Chondrocyte (in vitro differentiated cells): ENCODE measurements around the gene GALNT17. TPM values are rescaled to one million over a fixed set of nuclear protein-coding genes. Genes with fewer than 3 reads are reported as not detected.

Experiments used
- DNase-seq: peaks from one replicate; pipeline ENCODE4 v3.0.0; 2021; ENCODE audit warnings: mixed read lengths, low spot score
- H3K27ac Mint-ChIP-seq: one replicate; pipeline ENCODE4 v1.8.0; 2021; ENCODE audit warnings: mild to moderate bottlenecking, moderate library complexity, mixed read lengths; ENCODE audit not compliant: unreplicated experiment
- H3K27me3 Mint-ChIP-seq: 2 replicates; pipeline ENCODE4 v1.8.0; 2021; ENCODE audit warnings: low read depth, mixed read lengths
- H3K36me3 Mint-ChIP-seq: 2 replicates; pipeline ENCODE4 v1.8.0; 2021; ENCODE audit warnings: low read depth, mixed read lengths
- H3K4me1 Mint-ChIP-seq: 2 replicates; pipeline ENCODE4 v1.8.0; 2021; ENCODE audit warnings: low read depth, mild to moderate bottlenecking, mixed read lengths
- H3K4me3 Mint-ChIP-seq: one replicate; pipeline ENCODE4 v1.8.0; 2021; ENCODE audit warnings: mild to moderate bottlenecking, moderate library complexity, mixed read lengths; ENCODE audit not compliant: unreplicated experiment
- H3K9me3 Mint-ChIP-seq: 2 replicates; pipeline ENCODE4 v1.8.0; 2021; ENCODE audit warnings: low read depth, mixed read lengths
- CTCF ChIP-seq: fragments of 200-600 bp; sonication (generic); IDR thresholded peaks from 2 replicates; pipeline ENCODE4 v1.5.0; 2021; ENCODE audit warnings: antibody characterized with exemption, mild to moderate bottlenecking, moderate library complexity
- total RNA-seq: library from RNA; stranded (reverse); gene quantifications from 3 replicates; pipeline ENCODE4 v1.2.1, GENCODE V29; 2021

Gene GALNT17
- total RNA-seq, 1 donor from 2014 or later: 24.4 TPM

DNA sequence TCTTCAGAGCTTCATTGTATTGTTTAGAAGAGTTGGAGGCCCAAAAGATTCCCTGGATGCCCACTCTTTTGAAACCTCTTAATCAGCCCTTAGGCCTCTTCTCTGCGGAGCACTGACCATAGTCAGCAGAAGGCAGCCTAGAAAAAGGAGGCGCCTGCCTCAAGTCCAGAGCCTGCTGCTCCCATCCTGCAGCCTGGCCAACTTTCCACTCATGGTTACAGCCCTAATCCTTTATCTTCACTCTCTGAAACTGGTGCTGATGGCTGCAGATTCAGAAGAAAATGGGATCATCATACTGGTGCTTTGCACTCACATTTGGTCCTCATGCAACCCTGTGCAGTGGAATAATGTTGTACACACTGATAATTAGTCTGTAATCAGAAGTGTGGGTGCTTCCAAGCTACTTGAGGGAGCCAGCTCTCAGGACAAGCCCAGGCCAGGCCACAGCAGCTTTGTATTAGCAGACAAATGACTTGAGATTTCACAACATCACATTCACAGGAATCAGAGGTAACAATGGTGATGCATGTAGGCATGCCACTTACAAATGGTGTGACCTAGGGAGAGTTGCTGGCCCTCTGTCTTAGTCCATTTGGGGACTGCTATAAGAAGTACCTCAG is 272.9 kb downstream of the GALNT17 start:
- Mint-ChIP-seq H3K4me1 (peaks cover 18% of the 10 kb centered on the region), H3K27me3 (no peaks in the 10 kb centered on the region), H3K27ac (no peak overlapping the region), H3K36me3 (peaks cover 4% of the 10 kb centered on the region), H3K9me3 (no peaks in the 10 kb centered on the region), H3K4me3 (no peak overlapping the region)
- TF ChIP-seq CTCF: no peak
- DNase-seq: no peak

GRCh38 chr7:71408271-71408670 is 276.3 kb downstream of the GALNT17 start:
- Mint-ChIP-seq H3K27me3 (no peaks in the 10 kb centered on the region), H3K4me3 (no peak overlapping the region), H3K4me1 (peaks cover 6% of the 10 kb centered on the region), H3K36me3 (peaks cover 4% of the 10 kb centered on the region), H3K9me3 (no peaks in the 10 kb centered on the region), H3K27ac (no peak overlapping the region)
- TF ChIP-seq CTCF: no peak
- DNase-seq: no peak

DNA sequence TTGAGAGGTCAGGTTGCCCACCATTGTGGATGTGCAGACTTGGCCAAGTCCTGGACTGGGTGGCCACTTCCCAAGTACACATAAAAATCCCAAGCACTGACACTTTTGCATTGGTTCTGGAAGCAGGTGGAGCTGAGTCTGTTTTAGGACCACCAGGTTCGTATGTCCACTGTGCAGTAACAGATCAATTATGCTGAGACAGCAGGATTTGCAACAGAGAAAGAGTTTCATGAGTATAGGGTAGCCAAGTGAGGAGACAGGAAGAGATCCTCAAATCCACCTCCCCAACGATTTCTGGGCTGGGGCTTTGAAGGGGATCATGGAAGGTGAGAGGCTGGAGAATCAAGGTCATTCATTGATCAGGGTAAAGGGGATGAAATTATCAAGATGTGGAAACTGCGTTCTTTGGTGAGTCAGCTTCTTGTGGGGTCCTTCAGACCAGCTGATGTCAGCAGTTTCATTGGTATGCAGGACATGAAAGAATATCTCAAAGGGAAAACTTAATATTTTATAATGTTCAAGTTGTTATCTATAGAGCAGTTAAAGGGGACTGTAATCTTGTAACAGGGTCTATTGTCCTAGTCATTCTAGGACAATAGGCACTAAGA is 277.7 kb downstream of the GALNT17 start:
- DNase-seq: no peak
- Mint-ChIP-seq H3K36me3 (peaks cover 4% of the 10 kb centered on the region), H3K9me3 (no peaks in the 10 kb centered on the region), H3K4me1 (no peaks in the 10 kb centered on the region), H3K4me3 (no peak overlapping the region), H3K27me3 (no peaks in the 10 kb centered on the region), H3K27ac (no peak overlapping the region)
- no peak for TF ChIP-seq CTCF

GRCh38 chr7:71411475-71411874 is 279.5 kb downstream of the GALNT17 start:
- DNase-seq: no peak
- no peaks in the 10 kb centered on the region for H3K27me3 Mint-ChIP-seq
- no peaks in the 10 kb centered on the region for H3K9me3 Mint-ChIP-seq
- H3K4me1 Mint-ChIP-seq: no peaks in the 10 kb centered on the region
- H3K36me3 Mint-ChIP-seq: peaks cover 11% of the 10 kb centered on the region
- no peak for TF ChIP-seq CTCF
- no peak overlapping the region for H3K4me3 Mint-ChIP-seq
- no peak overlapping the region for H3K27ac Mint-ChIP-seq

GRCh38 chr7:71414490-71414889 is 282.5 kb downstream of the GALNT17 start:
- no peak overlapping the region for H3K27ac Mint-ChIP-seq
- H3K4me1 Mint-ChIP-seq: no peaks in the 10 kb centered on the region
- no peaks in the 10 kb centered on the region for H3K9me3 Mint-ChIP-seq
- TF ChIP-seq CTCF: no peak
- DNase-seq: no peak
- H3K27me3 Mint-ChIP-seq: no peaks in the 10 kb centered on the region
- peaks cover 26% of the 10 kb centered on the region for H3K36me3 Mint-ChIP-seq
- H3K4me3 Mint-ChIP-seq: no peak overlapping the region
